IPS-NIHi7 (cell line): ENCODE data around the gene CCNQ.

Source experiments
- DNase-seq: peaks from one replicate; pipeline ENCODE4 v3.0.0; 2012; ENCODE audit warnings: mixed read lengths; ENCODE audit errors: extremely low spot score

The CCNQ gene

DNA sequence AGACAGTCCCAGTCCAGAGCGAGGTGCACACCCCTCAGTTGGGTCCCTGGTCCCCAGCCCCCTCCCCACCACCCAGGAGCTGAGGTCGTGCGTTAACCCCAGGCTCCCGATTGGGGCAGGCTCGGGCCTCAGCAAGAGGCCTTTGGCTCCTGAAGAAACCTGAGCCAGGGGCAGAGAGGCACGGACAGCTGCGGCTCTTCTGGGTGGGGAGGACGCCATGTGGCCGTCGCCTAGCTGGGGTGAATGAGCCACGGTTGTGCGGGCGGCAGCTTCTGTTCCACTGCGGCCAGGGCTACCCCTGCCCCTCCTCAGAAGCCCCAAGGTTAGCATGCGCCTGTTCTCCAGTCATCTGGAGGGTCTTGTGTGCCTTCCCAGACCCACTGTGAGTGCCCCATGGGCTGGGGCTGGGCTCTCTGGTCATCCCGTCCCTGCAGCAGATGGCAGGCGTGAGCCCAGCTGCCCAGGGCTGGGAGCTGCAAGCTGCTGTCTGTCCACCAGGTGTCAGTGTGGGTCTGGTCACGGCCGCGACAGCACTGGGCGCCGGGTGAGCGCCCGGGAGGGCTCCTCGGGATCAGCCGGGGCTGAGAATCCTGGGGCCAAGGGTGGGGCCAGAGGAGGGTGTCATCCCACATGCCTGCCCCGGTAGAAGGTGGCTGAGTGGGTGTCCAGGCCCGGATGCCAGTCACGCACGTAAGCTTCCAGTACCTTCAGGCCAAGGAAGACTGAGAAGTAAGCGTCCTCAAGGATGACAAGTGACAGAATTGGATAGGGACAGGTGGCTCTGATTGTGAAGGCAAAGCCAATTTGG lies 59.6 kb downstream of the CCNQ start:
- peak; percentile 79 for DNase-seq

DNA sequence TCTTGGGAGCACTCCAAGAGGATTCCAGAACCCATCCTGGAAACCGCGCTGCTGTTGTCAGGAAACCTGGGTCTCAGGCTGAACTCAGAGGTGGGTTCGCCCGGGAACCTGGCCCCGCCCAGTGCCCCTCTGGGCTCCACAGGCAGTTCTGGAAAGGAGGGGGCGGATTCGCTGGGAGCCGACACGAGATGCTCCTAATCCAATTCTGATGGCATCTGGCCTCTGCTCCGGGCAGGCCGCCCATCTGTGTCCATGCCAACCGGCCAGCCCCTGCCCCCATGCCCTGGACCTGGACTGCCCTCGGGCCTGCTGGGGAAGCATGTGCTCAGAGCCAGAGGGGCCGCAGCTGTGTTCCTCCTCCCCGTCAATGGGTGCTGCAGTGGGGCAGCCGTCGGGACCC lies 60.5 kb downstream of the CCNQ start:
- no peak for DNase-seq
